Middle frontal gyrus (tissue), 1 donor: Measurements from ENCODE around the gene ATP5IF1.

Experiments used
- DNase-seq: peaks from one replicate; pipeline ENCODE4 v3.0.0-alpha.2; 2015; ENCODE audit warnings: low spot score; ENCODE audit errors: extremely low spot score

The ATP5IF1 gene

DNA sequence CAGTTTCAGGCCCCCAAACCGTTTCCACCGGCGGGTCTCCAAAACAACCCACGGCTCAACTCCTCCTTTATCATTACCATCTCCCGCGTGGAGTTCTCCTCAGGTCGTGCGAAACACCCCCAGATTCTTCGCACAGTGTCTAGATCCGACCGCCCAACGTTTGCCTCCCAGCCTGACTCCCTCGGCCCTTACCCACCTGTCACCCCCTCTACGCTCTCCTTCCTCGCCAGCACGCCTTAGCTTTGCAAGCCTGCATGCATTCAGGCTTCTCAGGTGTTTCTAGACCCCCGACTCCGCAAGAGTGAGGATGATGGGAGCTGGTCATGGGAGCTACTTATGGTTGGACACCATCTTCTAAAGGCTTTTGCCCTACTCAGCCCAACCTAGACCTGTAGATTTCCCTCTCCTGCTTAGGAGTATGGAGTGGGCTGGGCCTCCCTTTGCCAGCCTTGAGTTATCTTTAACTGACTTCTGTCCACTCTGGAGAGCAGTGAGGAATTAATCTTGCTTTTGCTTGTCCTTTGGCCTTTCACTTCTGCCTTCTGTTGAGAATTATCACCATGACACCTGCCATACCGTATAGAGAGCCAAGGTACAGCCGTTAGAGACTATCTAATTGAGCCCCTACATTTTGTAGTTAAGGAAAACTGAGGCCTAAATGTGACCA is 865 bp downstream of the ATP5IF1 start:
- DNase-seq, result no peak

DNA sequence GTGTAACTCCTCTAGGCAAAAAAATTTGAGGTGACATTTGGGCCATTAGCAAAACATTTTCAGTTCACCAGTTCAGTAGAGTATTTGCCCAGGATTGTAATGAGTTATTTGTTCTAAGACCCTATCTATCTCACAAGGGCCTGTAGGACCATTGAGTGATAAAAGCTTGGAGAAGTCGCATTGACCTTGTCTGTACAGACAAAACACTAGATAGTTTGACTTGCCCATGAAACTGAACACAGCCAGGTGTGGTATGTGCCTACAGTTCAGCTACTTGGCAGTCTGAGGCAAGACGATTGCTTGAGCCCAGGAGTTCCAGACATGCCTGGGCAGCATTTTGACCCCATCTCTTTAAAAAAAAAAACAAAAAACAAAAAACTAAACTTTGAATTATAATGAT is 3.1 kb downstream of the ATP5IF1 start:
- DNase-seq, result no peak

DNA sequence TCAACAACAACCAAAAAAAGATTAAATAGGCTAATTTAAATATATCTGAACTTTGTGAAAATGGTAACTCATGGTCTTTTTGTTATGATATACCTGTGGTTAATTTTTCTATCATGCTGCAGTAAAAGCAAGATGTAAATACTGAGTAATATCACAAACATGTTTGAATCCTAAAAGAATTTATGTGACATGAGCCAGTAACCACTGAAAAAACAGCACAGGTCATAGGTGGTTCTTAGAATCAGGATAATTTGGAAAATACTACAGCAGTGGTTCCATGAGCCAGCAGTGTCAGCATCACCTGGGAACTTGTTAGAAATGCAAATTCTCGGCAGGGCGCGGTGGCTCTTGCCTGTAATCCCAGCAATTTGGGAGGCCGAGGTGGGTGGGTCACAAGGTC is 4.1 kb downstream of the ATP5IF1 start:
- DNase-seq, result no peak

DNA sequence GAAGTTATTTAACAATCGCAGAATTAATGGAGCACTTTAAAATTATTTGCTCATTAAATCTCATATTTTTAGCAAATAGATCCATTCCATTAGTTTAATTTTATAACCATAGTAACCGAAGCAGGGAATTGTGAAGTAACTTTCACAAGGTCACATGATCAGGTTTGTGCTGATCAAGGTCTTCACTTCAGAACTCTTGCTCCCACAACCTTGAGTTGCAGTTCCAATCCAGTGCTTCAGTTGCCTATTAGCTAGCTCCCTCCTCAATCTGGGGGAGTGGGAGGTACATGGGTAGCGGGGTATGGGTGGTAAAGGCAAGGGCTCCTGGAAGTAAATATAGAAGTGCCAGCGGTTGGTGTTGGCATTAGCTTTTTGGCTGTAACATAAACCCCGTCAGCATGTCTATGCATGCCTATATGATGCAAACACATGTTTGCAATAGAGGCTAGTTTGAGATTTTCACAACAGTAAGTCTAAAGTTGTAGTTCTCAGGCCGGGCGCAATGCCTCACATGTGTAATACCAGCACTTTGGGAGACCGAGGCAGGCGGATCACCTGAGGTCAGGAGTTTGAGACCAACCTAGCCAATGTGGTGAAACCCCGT is 5.8 kb downstream of the ATP5IF1 start:
- no peak for DNase-seq

DNA sequence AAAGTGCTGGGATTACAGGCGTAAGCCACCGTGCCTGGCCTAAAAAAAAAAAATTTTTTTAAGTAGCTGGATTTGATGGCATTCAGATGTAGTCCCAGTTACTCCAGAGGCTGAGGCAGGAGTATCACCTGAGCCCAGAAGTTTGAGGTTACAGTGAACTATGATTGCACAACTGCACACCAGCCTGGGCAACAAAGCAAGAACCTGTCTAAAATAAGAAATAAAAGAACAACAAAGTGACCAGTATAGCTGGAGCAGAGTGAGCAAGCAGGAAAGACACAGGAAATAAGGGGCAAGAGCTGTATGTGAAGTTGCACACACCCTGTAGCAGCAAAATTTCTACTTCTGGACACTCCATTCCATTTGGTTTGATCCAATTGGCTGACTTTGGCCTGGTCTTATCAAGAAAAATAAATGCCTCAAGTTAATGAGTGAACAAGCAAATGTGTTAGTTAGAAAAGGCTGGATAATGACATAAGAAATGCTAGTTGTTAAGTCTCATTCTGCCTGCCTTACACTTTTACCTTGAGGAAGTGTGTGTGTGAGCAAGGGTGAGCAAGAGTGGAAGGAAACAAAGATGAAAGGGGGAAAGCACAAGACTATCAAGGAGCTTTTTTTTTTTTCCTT is 7.9 kb downstream of the ATP5IF1 start:
- DNase-seq, result no peak

DNA sequence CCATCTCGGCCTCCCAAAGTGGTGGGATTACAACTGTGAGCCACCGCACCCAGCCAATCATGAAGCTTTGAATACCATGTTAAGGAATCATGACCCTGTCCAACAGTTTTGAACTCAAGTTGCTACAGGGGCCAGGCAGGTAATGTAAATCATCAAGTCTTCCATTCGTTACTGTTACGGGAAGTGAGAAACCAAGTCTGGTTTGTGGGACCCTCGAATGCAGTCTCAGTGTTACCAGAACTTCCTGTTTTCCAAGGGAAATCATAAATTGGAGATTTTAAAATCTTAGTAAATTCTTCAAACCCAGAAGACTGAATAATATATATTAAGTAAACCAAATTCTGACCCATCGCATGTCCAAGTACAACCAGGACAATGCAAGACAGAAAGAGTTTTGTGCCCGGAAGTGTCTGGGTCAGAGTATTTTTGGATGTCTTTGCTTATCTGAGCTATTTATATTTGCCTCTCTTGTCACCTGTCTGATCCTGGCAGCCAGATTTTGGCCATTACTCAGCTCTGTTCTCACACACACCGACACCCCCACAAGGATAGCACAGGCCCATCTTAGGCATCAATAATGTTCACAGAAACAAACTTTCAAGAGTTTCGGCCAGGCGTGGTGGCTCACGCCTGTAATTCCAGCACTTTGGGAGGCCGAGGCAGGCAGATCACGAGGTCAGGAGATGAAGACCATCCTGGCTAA is 8.8 kb downstream of the ATP5IF1 start:
- DNase-seq, result no peak

DNA sequence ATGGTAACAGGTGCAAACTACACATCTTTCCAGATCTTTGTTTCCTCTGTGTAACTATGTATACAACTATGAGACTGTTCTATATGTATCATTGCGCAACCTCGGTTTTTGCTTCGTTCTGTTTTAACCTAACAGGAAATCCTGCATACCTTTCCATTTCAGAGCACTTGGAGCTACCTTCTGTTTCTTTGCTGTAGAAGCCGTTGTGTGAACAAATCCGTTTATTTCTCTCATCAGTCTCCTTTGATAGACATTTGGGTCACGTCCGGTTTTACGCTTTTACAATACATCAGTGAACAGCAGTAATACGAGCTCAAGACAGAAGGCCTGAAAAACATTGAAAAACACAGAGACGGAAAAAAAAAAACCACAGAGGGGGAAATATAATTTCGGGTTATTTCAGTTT is 10.5 kb downstream of the ATP5IF1 start:
- DNase-seq, result no peak

DNA sequence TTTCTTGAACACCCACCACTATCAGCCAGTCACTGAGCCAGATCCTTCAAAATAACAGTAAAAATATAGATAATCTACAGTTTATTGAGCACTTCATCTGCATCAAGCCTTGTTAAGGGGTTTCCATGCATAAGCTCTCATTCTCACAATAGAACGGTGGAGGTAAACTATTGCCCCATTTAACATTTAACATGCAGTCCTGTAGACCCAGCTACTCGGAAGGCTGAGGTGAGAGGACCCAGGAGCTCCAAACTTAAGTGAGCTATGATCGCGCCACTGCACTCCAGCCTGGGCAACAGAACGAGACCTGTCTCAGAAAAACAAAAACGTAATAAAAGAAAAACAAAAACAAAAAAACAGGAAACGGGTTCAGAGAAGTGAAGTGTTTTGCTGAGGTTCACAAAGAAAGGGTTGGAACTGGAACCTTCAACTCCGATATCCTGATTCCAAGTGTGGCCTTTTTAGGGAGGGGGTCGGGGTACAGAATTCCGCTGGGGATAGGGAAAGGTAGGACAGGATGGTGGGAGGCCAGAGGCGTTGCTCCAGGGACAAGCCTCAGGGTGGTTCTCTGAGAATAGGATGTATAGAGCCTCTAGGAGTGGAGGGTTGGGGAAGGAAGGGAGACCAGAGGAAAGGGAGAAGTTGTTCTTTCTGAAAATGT is 11.8 kb downstream of the ATP5IF1 start:
- no peak for DNase-seq

DNA sequence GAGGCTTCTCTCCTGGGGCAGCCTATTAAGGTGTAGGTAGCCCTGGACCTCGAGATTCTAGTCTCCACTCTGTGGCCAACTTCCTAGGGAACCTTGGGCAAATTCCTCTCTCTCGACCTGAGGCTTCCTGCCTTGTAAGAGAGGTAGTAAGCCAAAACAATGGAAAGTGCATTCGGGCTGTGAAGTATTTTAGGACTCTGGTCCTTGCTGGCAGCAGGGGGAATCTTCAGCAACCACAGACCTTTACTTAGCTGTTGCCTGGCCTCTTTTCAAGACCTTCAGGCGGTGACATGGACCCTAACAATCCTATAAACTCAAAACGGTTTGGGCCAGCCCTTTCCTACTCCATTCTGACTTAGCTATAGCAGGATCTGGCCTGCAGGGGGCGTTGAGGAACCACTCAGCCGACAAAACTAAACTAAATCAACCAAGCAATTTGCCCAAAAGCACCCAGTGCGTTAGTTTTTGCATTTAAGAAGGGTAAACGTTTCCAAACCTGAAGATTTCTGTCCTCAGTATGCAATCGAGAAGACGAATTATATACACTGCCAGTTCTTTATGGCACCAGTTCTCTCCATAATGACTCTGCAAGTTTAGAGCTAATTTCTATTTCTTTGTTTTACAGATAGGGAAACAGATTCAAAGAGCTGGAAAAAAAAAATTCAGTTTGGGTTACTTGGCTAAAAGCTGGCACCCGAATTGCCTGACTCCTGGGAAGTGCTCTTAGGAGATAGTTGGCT is 12.5 kb downstream of the ATP5IF1 start:
- peak; percentile 27 for DNase-seq

DNA sequence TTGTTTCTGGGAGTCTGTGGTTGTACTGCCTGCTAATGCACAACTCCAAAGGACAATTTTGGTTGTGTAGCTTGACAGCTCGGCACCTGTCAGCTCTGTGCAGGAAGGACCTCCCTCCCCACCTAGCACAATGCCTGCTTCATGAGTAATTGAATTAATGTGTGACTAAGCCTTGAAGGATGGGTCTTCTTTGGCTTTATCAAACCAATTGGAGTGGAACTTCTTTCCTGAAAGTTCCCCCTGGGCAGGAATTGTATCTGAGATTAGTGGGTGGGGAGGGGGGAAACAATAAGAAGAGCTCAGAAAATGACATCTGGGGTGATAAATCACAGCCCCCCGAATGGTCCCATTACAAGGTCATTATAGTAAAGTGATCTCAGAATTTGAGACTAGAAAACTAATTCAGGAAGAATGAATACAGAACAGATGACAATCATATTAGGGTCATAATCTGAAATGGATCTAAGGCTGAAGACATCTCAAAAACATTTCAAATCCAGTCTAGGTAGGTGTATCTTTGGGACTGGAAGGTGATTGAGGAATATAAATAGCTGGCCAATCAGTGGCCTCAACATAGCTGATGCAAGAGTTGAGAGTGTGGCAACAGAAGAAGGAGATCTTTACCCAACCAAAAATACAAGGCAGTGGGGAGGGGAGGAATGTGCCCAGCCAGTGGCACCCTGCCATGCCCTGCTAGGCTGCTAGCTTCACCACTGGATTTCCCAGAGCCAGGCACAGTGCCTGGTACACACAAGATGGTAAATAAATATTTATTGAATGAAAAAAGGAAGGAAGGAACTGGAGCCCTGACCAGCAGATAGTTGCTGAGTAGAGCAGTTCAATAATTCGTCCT is 13.3 kb downstream of the ATP5IF1 start:
- DNase-seq, result no peak

DNA sequence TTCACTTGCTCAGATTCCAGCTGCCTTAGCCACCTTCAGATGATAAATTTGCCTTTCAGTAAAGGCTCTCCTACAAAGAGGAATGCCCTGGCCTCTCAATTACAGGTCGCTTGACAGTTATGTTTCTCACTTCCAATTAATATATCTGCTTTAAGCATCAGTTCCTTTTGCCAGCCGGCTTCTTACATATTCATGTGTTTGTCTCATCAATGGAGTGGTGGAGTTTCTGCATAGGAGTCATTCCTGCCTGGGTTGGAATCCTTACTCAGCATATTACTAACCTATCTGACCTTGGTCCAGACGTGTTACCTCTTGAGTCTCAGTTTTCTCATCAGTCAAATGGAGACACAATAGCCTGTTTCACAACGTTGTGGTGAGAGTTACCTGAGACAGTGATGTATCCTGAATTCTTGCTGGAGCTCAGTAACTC is 14.0 kb downstream of the ATP5IF1 start:
- no peak for DNase-seq

DNA sequence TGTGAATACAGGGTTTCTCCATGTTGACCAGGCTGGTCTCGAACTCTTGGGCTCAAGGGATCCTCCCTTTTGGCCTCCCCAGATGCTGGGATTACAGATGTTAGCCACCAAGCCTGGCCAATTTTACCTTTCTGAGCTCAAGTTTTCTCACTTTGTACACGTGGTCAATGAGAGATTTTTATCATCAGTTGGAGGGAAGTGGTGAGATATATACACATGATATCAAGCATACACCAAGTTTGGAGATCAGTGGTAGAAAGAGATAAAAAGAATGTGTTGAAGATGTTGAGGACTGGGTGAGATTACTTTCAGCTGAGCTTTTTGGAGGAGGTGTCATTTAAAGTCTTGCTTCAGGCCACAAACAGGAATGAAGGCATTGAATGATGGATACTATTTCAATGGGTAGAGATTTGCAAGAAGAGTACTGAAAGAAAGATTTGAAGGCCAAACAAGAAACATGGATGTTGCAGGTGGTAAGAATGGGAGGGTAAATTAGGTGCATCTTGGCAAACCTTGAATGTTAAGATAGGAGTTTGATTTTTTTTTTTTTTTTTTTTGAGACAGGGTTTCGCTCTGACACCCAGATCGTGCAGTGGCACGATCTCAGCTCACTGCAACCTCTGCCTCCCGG is 20.4 kb downstream of the ATP5IF1 start:
- DNase-seq, result no peak

DNA sequence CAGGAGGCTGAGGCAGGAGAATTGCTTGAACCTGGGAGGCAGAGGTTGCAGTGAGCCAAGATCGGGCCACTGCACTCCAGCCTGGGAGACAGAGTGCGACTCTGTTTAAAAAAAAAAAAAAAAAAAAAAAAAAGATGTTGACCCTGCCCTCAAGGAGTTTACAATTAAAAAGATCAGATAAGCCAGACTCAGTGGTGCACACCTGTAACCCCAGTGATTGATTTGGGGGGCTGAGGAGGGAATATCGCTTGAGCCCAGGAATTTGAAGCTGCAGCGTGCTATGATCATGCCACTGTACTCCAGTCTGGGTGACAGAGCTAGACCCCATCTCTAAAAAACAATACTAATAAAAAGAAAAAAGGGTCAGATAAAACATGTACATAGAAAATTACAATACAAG is 21.8 kb downstream of the ATP5IF1 start:
- DNase-seq, result no peak

DNA sequence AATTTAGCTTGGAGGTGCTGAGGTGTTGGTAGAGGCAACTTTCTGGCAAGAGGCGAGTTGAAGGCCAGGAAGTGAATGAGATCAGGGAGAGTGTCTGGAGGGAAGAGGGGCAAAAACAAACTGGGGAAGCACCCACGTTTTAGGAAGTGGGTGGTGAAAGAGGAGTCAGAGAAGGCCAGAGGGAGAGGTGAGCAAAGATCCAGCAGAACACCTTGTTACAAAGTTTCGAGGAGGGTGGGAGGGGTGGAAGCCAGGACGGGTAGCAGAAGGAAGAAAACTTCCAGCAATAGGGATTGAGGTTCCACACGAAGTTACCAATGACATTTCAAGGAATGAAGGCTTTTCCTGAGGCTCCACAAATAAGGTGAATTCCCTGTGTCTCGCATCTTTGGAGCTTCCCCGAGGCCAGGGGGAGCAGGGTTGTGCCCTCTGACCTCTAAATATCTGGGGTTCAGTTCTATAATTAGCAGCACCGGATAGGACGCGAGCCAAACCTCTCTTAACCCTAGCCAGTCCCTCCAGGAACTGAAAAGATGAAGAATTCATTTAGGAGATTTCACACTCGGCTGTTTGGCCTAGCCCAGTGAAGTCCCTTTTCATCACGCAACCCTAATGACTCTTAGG is 22.8 kb downstream of the ATP5IF1 start:
- DNase-seq, result no peak

DNA sequence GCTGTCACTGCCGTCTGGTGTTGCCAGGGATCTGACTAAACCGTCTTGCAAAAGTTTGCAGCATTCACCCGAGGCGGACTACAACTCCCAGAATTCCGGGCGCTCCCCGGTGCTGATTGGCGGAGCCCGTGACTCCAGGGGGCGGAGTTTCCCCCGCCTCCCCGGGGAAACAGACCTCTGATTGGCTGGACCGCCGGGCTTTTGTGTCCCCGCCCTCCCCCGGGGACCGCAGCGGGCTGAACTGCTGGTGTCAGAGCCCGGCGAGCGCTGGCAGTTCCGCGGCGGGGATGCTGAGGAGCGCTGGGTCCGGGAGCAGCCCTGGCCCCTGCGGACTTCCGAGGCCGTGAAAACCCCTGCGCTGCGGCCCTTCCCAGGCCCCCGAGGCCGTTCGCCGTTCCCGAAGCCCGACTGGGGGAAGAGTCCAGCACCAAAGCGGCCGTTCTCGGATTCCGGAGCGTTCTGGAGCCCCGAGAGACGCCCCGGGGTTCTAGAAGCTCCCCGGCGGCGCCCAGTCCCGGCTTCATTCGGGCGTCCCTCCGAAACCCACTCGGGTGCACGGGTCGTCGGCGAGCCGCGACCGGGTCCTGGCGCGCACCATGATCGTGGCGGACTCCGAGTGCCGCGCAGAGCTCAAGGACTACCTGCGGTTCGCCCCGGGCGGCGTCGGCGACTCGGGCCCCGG is 23.5 kb downstream of the ATP5IF1 start, which contains the start of gene SESN2:
Gene SESN2, plus strand, starts transcription at position 267 of the 682 bp plus-strand sequence. Its CDS starts 330 bp downstream, at position 597.
- peak; percentile 98 for DNase-seq

DNA sequence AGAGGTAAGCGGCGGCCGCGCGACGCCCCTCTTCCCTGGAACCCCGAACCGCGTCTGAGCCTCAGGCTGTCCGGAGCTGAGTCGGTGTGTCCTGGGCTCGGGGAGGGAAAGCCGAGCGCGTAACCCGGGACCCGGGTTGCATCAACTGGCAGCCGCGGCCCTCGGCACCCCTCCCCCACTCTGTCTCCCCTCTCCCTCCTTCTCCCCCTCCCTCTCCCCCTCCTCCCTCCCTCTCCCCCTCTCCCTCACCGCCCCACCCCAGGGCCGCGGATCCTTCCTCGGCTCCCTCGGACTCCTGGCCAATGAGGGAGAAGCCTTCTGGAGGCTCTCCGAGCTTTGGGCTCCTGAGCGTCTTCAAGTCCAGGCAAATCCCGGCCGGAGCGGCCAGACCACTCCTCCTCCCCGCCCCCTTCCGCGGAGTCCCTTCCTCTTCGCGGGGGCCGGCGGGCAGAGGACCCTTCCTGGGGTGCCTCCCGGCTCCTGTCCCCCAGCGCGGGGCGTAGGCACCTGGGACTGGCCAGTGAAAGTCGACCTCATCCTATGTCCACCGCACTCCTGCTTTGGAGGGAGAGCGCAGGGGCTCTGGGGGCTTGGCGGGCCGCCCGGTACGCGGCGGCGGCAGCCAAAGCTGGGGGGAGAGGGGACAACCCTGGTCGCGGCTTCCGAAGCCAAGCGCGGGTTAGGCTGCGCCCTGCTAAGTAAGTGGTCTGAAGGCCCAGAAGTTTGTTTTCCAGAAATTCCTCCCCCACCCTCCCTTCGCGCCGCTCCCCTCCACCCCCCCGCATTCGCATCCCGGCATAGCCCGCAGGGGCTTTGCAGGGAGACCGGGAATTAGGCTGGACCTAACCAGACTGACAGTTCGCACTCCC is 24.2 kb downstream of the ATP5IF1 start:
- DNase-seq, result no peak

DNA sequence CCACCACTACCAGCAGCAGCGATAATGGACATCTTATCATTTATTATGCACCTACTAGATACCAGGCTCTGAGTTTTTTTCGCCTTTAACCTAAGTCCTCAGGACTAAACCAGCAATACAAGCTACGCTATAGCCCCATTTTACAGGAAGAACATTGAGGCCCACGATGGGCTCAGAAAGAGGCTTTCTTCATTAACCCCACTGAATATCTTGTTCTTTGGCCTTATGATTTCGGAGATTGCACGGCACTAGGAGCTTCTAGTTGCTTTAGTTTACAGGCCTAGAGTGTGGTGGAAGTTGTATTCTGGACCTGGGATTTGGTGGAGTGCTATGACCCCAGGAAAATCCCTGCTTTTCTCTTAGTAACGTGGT is 24.9 kb downstream of the ATP5IF1 start:
- no peak for DNase-seq

DNA sequence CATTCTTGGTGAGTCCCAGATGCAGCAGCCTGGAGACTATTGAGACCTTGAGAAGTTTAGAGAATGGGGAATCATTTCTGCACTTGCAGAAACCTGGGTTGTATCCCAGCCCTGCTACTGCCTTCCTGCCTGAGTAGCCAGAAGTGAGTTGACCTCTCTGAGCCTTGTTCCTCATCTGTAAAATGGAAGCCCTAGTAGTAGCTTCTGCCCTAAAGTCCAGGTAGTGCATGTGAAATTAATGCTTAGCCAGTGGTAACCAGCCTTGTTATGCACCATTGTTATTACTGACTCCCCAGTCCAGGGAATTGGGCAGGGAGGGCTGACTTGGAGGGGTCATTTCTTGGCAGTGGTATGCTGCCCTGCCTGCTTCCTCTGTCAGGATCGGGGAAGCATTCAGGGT is 29.0 kb downstream of the ATP5IF1 start:
- DNase-seq, result no peak
